HEK293T (cell line): ENCODE measurements around the gene ANKRD11.

ENCODE experiments used
- CTCF ChIA-PET: fragments of 350-600 bp; formaldehyde crosslinking; extraction: SDS; loops from one replicate; lab custom pipeline; 2021; ENCODE audit warnings: antibody characterized with exemption, inconsistent platforms; lab: Yijun Ruan, JAX
- POLR2A ChIA-PET: fragments of 350-600 bp; formaldehyde crosslinking; extraction: SDS; loops from one replicate; lab custom pipeline; 2020; ENCODE audit warnings: antibody characterized with exemption, inconsistent platforms; lab: Yijun Ruan, JAX
- DNase-seq: peaks from one replicate; pipeline ENCODE4 v3.0.0; 2012; ENCODE audit warnings: mixed read lengths; ENCODE audit errors: extremely low spot score
- ARNT ChIP-seq: fragments of 450-650 bp; IDR thresholded peaks from 2 replicates; pipeline ENCODE4 v1.6.1; 2017; ENCODE audit warnings: mild to moderate bottlenecking
- BHLHE40 ChIP-seq: fragments of 450-650 bp; IDR thresholded peaks from 2 replicates; pipeline ENCODE4 v1.6.1; 2016; ENCODE audit warnings: mild to moderate bottlenecking, moderate library complexity, borderline replicate concordance
- CTBP1 ChIP-seq: fragments of 450-650 bp; IDR thresholded peaks from 2 replicates; pipeline ENCODE4 v1.6.1; 2016; ENCODE audit warnings: borderline replicate concordance
- ELF4 ChIP-seq: fragments of 450-650 bp; IDR thresholded peaks from 2 replicates; pipeline ENCODE4 v1.6.1; 2017; ENCODE audit warnings: antibody characterized with exemption
- FOXA1 ChIP-seq: fragments of 450-650 bp; IDR thresholded peaks from 2 replicates; pipeline ENCODE4 v1.6.1; 2016; ENCODE audit warnings: mild to moderate bottlenecking
- FOXK2 ChIP-seq: fragments of 450-650 bp; IDR thresholded peaks from 2 replicates; pipeline ENCODE4 v1.6.1; 2016; ENCODE audit warnings: mild to moderate bottlenecking
- FOXM1 ChIP-seq: fragments of 450-650 bp; IDR thresholded peaks from 2 replicates; pipeline ENCODE4 v1.6.1; 2017; ENCODE audit warnings: mild to moderate bottlenecking, borderline replicate concordance
- HDGF ChIP-seq: fragments of 450-650 bp; IDR thresholded peaks from 2 replicates; pipeline ENCODE4 v1.6.1; 2017; ENCODE audit warnings: antibody characterized with exemption, borderline replicate concordance
- L3MBTL2 ChIP-seq: fragments of 450-650 bp; conservative IDR thresholded peaks from 2 replicates; pipeline ENCODE4 v1.6.1; 2016; ENCODE audit warnings: mild to moderate bottlenecking
- LEF1 ChIP-seq: fragments of 450-650 bp; IDR thresholded peaks from 2 replicates; pipeline ENCODE4 v1.6.1; 2017; ENCODE audit warnings: mild to moderate bottlenecking, borderline replicate concordance
- NFRKB ChIP-seq: fragments of 450-650 bp; IDR thresholded peaks from 2 replicates; pipeline ENCODE4 v1.6.1; 2016; ENCODE audit warnings: mild to moderate bottlenecking, moderate library complexity
- PKNOX1 ChIP-seq: fragments of 450-650 bp; IDR thresholded peaks from 2 replicates; pipeline ENCODE4 v1.6.1; 2016
- SP1 ChIP-seq: fragments of 450-650 bp; IDR thresholded peaks from 2 replicates; pipeline ENCODE4 v1.6.1; 2017
- SUZ12 ChIP-seq: fragments of 450-650 bp; IDR thresholded peaks from 2 replicates; pipeline ENCODE4 v1.6.1; 2016; ENCODE audit warnings: mild to moderate bottlenecking
- TARDBP ChIP-seq: fragments of 450-650 bp; IDR thresholded peaks from 2 replicates; pipeline ENCODE4 v1.6.1; 2016
- ZNF384 ChIP-seq: fragments of 450-650 bp; IDR thresholded peaks from 2 replicates; pipeline ENCODE4 v1.6.1; 2016

Gene ANKRD11

GRCh38 chr16:89277049-89277448, 213.3 kb downstream of the ANKRD11 start:
- CTCF ChIA-PET = no interaction called here
- POLR2A ChIA-PET = no interaction called here
- DNase-seq = no peak
- TF ChIP-seq FOXA1 (no peak), ELF4 (no peak), FOXM1 (no peak), ARNT (no peak), CTBP1 (no peak), SP1 (no peak), ZNF384 (no peak), L3MBTL2 (no peak), PKNOX1 (no peak), FOXK2 (no peak), HDGF (no peak), TARDBP (no peak), NFRKB (no peak), LEF1 (no peak), SUZ12 (no peak), BHLHE40 (no peak)

GRCh38 chr16:89275837-89276720, 214.3 kb downstream of the ANKRD11 start:
- ChIA-PET POLR2A (no interaction called here), CTCF (no interaction called here)
- TF ChIP-seq SP1 (no peak), FOXM1 (no peak), BHLHE40 (no peak), CTBP1 (no peak), ELF4 (no peak), ZNF384 (no peak)
- no peak for DNase-seq

- DNase-seq = no peak
- ChIA-PET POLR2A (no interaction called here), CTCF (no interaction called here)
Measured at GRCh38 chr16:89275284-89275584, 215.1 kb downstream of the ANKRD11 start.

GRCh38 chr16:89274561-89275283, 215.6 kb downstream of the ANKRD11 start:
- no peak for DNase-seq
- no peak for TF ChIP-seq SUZ12
- no peak for TF ChIP-seq ARNT
- no peak for TF ChIP-seq L3MBTL2
- TF ChIP-seq ELF4 = no peak
- no peak for TF ChIP-seq PKNOX1
- TF ChIP-seq FOXA1 = no peak
- no peak for TF ChIP-seq LEF1
- TF ChIP-seq TARDBP = no peak
- TF ChIP-seq FOXK2 = no peak
- no peak for TF ChIP-seq HDGF
- no peak for TF ChIP-seq FOXM1
- TF ChIP-seq SP1 = no peak
- no peak for TF ChIP-seq BHLHE40
- ChIA-PET POLR2A (no interaction called here), CTCF (no interaction called here)

More at GRCh38 chr16:89275284-89275584, 215.1 kb downstream of the ANKRD11 start:
- TF ChIP-seq NFRKB (no peak), FOXA1 (no peak), LEF1 (no peak), ARNT (no peak), ZNF384 (no peak), ELF4 (no peak), FOXM1 (no peak), TARDBP (no peak), SUZ12 (no peak), SP1 (no peak), FOXK2 (no peak), BHLHE40 (no peak), L3MBTL2 (no peak)

GRCh38 chr16:89273741-89274472, 216.5 kb downstream of the ANKRD11 start:
- ChIA-PET CTCF (no interaction called here), POLR2A (no interaction called here)
- TF ChIP-seq FOXA1 (no peak), ARNT (no peak), BHLHE40 (no peak), TARDBP (no peak), HDGF (no peak), LEF1 (no peak), ELF4 (no peak), FOXK2 (no peak), ZNF384 (no peak), SP1 (no peak), PKNOX1 (no peak), CTBP1 (no peak), NFRKB (no peak), SUZ12 (no peak)
- no peak for DNase-seq
